HG02884 (cell line): ENCODE measurements around the gene LRP11.
"Not testable (repeated sequence)": the region's sequence is repeated elsewhere in the genome, so short reads cannot be mapped to it uniquely, and the experiment has no call there.

Experiments
- ATAC-seq: cut with Tn5 transposase; IDR thresholded peaks from one replicate; pipeline ENCODE4 v1.9.1; 2021; ENCODE audit warnings: mild to moderate bottlenecking, moderate library complexity; ENCODE audit not compliant: unreplicated experiment

LRP11 gene, protein sequence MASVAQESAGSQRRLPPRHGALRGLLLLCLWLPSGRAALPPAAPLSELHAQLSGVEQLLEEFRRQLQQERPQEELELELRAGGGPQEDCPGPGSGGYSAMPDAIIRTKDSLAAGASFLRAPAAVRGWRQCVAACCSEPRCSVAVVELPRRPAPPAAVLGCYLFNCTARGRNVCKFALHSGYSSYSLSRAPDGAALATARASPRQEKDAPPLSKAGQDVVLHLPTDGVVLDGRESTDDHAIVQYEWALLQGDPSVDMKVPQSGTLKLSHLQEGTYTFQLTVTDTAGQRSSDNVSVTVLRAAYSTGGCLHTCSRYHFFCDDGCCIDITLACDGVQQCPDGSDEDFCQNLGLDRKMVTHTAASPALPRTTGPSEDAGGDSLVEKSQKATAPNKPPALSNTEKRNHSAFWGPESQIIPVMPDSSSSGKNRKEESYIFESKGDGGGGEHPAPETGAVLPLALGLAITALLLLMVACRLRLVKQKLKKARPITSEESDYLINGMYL

DNA sequence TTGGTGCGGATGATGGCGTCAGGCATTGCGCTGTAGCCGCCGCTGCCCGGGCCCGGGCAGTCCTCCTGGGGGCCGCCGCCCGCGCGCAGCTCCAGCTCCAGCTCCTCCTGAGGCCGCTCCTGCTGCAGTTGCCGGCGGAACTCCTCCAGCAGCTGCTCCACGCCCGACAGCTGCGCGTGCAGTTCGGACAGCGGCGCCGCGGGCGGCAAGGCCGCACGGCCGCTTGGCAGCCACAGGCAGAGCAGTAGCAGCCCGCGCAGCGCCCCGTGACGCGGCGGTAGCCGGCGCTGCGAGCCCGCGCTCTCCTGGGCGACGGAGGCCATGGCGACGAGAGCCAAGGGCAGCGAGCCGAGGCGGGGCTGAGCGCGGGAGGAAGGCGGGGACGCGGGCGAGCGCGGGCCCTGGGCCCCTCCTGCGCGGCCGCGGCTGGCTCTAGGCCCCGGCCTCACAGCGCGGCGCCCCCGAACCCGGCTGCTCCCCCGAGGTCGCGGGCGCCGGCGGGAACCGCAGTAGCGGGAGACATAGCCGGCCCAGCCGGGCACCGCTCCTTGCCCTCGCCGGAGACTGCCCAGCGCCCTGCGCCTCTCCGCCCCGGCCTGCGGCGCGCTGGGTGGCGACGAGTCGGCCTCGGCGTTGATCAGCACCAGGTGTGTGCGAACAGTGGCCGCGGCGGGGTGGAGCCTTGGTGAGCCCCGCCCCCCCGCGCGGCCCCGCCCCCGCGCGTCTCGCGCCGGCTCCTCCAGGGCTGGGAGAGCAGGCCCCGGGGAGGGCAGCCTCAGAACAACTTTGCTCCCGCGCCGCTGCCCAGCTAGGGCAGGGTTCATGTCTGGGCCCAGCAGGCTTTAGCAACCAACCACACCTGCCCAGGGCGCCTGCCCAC is at the start of gene LRP11:
Gene LRP11, minus strand, starts transcription at position 662 of the 880 bp plus-strand sequence. Its CDS starts 339 bp downstream, at position 323.
- ATAC-seq = peak; percentile 86

- ATAC-seq = no peak
These were observed 49.5 kb upstream of the LRP11 start for GRCh38 chr6:149913540-149914240.

DNA sequence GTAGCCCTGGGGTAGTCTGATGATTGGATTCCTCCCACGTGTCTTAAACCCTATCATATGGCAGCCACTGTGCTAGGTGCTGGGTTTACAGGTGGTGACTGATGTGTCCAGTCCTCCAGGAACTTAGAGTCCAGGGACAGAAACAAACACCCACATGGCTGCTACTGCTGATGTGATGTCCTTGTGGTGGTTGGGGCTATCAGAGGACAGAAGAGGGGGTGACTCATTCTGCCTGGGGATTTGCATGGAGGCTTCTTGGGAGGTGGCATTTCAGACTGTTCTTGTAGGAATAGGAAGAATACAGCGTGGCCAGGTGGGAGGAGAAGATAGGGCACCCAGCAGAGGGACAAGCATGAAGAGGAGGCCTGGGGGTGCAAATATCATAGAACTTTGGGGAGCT is 48.9 kb upstream of the LRP11 start:
- no peak for ATAC-seq

DNA sequence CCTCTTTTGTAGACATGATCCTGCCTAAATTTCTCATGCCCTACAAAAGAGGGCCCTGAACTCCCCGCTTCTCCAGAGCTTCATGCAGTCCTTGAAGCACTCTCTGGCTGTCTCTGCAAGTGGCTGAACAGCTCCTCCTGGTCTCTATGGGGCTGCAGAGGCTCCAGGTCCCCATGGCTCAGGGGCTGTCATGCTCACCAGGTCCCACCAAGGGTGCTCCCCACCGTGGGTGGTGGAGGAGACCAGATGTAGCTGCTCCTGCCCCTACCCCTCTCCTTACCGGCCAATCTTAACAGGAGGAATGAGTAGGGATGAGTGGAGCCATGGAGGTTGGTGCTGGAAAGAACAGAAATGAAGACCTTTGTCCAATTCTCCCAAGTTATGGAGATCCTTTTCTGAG is 48.5 kb upstream of the LRP11 start:
- not testable (repeated sequence) for ATAC-seq

DNA sequence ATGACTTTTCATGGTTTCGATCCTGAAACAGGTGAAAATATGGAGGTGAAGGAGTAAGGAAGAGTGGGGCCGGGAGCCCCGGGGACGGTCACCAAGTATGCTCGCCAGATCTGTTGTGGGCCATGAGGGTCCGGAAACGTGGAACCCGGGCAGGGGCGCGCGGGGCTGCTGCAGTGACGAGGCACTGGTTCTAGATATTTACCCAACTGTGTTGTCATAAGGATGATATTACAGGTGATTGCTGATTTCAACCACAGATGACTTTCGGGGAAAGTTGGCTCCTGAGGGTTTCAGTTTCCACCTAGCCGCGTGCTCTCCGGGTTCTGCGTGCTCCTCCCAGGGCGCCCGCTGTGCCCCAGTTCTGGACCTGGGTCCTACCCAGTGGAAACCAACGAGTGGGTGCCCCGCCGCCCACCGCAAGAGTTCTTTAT is 46.6 kb upstream of the LRP11 start:
- ATAC-seq = no peak

- no peak for ATAC-seq
These were observed 45.7 kb upstream of the LRP11 start for GRCh38 chr6:149909701-149910470.

GRCh38 chr6:149908480-149908879 is 44.3 kb upstream of the LRP11 start:
- not testable (repeated sequence) for ATAC-seq

DNA sequence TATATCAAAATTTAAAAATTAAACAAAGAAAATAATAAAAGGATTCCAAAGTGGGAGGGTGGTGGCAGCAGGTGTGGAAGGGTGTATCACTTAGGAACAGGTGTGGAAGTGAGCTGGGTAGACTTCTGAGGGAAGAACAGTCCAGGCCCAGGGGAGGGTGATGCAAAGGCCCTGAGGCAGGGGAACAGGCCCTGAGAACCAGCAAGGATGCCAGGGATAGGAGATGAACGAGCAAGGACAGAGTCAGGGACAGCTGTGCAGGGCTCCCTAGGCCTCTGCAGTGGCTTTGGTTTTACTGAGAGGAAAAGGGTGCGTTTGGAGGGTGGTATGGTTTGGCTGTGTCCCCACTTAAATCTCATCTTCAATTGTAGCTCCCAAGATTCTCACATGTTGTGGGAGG is 43.2 kb upstream of the LRP11 start:
- ATAC-seq = no peak

GRCh38 chr6:149906405-149906804 is 42.2 kb upstream of the LRP11 start:
- ATAC-seq = no peak

DNA sequence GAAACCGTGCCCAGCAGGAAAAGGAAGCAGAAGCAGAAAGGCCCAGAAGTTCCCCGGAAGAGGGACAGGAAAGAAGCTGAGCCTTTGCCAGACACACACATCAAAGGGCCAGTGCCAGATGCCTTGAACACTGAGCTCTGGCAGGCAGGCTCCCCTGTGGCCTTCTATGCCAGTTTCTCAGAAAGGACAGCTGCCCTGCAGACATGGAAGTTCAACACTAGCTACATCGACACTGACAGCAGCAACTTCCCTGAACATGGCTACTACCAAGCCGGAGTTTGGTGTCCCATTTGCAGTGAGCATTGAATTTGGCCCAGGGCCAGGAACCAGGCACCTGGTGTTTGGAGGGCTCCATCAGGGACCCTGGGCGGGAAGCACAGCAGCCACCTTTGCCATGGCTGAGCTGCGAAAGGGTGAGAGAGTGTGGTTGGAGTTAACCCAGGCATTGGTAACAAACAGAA is 41.8 kb upstream of the LRP11 start:
- ATAC-seq = no peak

DNA sequence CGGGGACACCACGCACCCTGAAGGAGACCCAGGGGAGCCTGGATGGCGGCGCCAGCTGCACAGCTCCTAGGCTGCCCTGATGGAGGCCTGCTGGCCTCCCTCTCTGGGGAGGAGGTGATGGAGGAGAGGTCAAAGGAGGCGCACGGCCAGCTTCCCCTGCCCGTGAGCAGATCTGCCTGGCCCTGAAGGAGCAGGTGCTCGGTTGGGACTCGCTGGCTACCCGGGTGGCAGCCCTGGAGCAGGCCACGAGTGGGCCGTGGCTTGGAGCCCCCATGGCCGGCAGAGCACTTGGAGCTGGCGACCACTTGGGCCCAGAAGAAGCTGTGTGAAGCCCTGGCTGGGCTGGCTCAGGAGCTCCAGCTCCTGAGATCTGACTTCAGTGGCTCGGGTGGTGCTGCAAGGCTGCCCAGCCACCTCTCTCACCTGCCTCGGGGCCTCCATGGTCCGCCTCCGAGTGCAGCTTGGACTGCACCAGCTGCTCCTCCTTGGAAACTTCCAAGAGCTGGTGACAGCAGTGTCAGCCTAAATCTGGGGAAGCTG is 41.3 kb upstream of the LRP11 start:
- no peak for ATAC-seq

GRCh38 chr6:149904661-149905370 is 40.7 kb upstream of the LRP11 start:
- ATAC-seq = no peak

GRCh38 chr6:149903938-149904611 is 39.9 kb upstream of the LRP11 start:
- ATAC-seq = no peak

- ATAC-seq = no peak
These were observed 37.4 kb upstream of the LRP11 start for GRCh38 chr6:149901444-149902140.

- ATAC-seq = no peak
These were observed 36.7 kb upstream of the LRP11 start for GRCh38 chr6:149900620-149901443.

DNA sequence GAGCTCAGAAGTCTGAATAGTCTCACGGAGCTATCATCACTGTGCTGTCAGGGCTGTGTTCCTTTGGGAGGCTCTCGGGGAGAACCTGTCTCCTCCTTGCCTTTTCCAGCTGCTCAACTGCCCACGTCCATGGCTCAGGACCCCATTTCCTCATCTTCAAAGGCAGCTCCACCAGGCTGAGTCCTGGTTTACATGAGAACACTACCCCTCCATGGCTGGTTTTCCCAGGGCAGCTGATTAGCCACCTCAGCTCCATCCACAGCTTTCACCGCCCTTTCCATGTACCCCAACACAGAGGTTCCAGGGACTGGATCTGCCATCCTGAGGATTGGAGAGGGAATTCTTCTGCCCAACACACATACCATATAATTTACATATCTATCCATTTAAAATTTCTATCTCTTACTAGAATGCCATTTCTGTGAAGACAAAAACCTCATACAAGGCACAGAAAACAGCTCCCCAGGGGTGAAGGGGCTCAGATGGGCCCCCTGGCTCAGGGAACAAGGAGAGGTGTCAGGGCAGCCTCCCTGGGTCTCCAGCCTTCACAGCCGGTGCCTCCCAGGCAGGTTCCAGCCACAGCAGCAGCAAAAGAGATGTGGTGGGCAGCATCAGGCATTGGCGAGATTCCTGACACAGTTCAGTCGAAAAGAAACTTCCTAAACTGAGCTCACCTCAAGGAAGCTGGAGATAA is 35.9 kb upstream of the LRP11 start:
- ATAC-seq = no peak

GRCh38 chr6:149899486-149899885 is 35.3 kb upstream of the LRP11 start:
- no peak for ATAC-seq
